GM18873 (cell line): ENCODE measurements around the gene RET.

Experiments
- ATAC-seq: cut with Tn5 transposase; IDR thresholded peaks from one replicate; pipeline ENCODE4 v1.9.1; 2021; ENCODE audit warnings: mild to moderate bottlenecking, moderate library complexity, moderate number of reproducible peaks; ENCODE audit not compliant: unreplicated experiment, low FRiP score

Gene RET

DNA sequence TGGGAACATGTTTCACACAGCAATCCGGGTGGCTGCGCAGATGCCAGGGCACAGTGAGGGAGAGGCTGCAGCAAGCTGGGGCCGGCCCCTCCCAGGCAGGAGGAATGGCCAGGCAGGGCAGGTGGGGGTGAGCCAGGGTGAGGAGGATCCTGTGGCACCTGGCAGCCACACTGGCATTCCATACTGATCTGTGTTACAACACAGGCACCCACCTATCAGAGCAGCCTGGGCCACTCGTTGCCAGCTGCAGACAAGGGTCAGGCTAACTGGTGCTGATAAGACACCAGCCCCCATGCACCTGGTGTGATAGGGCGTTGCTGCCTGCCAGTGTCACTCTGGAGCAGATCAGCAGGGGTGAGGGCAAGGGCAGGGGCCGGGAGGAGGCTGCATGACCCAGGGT, 16.6 kb upstream of the RET start:
- no peak for ATAC-seq

DNA sequence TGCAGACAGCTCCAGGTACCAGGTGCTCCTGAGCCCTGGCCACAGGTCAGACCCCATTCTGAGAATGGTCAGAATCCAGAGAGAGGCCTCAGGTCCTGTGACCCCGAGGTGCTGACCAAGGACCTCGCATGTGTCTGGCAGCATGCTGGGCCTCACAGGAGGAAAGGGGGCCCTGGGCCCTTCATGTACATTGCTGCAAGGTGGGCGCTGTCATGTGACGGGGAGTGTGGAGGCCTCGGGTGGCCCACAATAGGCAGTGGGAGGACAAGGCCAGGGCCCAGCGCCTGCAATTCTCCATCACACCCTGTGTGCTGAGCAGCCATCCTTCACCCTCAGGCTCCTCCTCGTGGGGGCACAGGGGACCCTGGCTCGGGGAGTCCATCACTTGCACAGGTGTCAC, 15.5 kb upstream of the RET start:
- no peak for ATAC-seq

DNA sequence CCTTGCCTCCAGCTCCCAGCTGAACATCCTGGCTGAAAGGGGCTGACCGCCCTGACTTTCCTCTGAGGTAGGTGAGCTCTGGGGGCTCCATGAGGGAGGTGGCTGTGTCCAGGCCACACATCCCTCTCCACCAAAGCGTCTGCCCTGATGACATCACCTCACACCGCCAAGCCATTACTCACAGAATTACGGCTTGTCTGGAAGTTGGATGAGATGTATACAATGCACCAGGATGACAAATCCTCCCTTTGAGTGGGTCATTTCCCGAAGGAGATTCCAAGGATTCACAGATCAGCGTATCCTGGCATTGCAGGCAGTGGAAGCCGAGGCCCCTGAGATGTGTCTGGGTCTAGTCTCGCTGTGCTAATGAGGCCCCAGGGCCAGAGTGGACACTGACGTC, 15.1 kb upstream of the RET start:
- no peak for ATAC-seq

DNA sequence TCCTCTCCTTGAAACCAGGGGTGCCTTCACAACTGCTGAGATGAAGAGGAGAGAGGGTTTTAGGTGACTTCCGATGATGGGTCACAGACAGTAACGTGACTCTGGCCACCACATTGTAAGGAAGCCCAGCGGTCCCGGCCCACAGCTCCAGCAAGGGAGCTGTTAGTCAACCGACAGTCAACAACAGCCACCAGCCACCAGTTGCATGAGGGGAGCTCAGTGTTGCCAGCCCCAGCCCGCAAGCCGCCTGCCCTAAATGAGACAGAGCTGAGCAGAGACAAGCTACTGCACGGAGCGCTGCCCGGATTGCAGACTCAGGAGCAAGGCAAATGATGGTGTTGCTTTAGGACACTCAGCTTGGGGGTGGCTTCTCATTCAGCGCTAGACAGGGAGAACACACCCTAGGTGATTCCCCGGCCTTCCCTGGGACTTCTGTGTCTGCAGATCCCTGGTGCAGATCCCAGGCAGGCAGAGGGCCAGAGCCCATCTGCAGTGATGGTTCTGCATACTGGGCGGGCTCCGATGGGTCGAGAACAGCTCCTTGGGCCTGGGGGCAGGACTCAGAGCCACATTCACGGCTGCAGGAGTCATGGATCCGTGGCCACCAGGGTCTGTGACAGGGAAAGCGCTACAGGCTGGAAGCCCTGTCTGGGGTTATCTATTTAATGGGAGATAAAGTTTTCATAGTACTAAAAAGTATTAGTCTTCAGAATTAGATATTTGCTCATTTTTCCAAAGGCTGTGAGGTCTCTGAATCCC, 14.3 kb upstream of the RET start:
- ATAC-seq = no peak

DNA sequence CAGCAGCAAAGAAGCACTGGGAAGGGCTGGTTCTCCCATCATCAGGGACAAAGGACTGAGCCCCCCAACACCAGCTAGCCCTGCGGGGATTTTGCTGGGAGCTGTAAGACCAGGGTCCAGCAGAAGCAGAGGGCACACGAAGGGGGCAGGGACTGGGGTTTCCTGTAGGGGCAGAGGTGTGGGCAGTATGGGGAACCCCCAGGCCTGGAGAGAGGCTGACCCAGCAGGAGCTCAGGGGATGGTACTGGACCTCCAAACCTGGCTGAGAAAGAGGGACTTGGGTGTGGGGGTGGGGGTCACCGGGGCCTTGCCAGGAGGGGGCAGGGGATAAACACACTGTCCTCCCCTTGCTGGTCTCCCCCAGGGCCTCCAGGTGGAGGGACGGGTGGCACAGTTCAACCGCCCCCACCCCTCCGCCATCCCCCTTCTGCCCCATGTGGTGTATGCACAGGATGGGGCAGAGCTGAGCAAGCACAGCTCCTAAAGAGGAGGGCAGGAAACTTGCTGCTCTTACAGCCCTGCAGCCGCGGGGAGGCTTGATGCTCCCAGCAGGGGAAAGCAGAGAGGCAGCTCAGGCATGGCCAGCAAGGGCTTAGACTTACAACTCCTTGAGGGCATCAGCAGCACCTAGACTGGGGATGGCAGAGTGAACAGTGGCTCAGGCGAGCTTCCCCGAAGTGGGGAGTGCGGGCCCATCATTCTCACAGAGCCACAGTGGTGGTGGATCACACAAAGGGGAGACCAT, 12.4 kb upstream of the RET start:
- ATAC-seq = no peak

DNA sequence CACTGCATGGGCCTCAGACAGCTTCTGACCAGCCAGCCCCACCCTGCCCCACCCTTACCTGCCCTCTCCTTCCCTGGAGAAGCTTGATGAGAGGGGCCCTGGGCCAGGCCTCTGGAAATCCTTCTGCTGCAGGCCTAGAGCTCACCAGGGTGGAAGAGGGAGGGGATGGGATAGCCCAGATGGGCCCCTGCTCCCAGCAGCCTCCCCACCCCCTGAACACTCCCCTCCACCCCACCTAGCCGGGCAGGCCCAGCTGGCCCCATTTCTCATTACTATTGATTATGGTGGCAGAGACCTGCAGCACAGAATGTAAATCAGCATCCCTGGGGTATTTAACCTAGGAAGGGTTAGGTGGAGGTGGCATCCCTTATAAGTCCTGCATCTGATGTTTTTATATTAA, 11.6 kb upstream of the RET start:
- no peak for ATAC-seq

DNA sequence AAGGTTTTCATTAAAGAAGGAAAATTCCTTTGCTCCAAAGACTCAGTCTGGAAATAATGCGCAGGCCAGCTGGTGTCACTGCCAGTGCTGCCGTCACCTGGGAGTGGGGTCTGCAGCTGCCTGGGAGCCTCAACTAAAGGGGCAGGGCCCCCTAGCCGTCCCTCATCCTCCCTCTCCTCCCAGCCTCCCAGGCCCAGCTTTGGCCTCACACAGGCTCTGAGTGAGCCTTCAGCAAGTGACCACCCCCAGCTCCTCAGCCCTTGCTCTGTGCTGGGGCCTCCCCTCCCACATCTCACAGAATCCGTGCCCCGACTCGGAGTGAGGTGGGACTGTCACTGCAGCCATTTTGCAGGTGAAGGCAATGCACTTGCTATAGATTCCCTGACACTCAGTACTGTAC, 11.1 kb upstream of the RET start:
- no peak for ATAC-seq

DNA sequence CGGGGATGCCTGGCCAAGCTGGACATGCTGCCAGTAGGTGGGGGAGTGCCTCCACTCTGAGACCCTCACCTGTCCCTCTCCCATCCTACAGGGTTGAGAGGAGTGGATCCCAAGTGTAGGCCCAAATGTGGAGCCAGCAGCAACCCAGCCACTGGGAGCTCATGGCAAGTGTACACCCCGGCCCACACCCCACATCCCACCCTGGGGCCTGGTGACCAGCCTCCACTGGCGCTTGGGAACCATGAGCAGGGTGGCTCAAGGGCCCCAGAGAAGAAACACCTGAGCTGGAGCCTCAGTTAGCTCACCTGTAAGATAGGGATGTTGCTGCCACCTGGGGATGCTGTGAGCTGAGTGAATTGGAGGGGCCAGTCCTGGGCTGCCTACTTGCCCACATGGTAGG, 10.4 kb upstream of the RET start:
- no peak for ATAC-seq

DNA sequence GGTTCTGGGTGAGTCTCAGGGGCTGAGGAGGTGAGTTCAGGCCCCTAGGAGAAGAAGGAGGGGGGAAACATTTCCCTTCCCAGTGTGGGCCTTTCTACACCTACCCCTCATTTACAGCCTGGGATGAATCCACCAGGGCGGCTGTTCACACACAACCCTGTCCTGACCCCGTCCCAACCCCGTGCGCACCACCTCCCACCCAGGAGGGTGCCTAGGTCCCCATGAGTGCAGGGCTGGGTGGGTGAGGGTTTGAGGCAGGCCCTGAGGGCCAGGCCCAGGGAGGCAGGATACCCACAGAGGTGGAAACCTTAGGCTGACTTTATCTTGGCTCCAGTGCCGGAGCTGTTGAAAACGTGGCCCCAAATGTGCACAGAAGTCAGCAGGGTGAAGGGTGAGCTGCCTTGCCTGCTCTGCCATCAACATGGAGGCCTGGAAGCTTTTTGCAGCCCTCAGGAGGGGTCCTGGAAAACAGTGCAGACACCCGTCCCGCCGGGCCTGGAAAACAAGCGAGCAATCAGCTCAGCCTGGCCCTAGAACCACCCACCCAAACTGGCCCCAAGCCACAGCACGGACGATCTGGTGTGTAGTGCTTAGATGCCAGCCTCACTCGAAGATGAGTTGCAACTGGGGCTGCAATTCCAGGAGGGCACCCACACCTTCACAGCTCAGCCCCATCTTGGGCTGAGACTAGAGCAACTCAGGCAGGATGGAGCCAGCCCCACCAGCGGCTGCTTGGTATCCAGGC, 9.3 kb upstream of the RET start:
- no peak for ATAC-seq

DNA sequence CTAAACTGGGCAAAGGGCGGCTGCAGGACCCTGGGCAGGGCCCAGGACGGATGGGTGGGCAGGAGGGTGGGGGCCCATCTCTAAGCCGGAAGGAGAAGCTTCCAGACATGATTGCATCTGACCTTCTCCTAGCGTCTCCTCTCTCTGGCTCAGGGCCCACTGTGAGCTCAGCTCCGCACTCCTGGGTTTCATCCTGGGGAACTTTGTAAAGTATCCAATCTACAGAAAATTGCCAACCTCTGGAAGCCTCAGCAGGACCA, 8.8 kb upstream of the RET start:
- ATAC-seq = no peak

DNA sequence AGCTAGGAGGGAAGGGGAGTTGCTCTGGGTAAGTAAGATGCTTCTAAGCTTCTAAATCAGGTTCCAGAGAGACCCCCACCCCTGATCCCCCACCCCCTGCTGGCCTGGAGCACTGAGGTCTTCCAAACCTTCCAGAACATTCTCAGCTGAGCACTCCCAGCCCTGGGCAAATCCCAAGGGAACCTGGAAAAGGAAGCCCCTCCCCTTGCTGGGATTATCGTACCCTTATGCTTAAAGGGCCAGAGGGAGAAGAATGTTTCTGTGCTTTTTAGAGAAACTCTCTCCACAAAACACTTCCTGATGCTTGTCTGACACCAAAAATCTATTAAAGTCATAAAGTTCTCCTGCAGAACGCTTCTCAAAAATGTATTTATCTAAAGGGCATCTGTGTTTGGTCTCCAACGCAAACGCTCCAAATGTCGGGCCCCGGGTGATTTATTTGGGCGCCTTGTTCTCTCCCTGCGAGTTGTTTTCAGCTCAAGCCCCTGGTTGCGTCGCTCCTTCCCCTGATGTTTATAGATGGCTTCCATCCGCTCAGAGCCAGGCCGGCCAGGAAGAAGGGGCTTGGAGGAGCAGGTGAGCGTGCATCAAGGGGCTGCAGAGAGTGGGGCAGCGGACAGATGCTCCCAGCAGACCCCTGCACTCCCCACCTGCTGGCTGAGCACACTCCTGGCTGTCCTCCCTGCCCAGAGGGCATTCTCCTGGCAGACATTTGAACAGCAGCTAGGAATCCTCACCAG, 8.2 kb upstream of the RET start:
- ATAC-seq = no peak

DNA sequence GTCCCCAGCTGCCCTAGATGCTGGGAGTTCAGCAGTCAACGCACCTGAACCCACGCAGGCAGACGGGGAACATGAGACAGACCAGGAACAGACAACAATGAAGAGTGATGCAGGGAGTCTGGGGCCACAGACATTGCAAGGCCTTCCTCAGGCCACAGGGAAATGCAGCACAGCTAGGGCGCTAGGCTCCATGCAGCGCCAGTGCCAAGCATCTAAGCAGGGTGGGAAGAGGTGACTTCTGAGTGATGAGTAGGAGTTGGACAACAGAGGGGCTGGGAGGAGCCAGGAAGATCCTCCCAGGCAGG, 7.7 kb upstream of the RET start:
- ATAC-seq = no peak

DNA sequence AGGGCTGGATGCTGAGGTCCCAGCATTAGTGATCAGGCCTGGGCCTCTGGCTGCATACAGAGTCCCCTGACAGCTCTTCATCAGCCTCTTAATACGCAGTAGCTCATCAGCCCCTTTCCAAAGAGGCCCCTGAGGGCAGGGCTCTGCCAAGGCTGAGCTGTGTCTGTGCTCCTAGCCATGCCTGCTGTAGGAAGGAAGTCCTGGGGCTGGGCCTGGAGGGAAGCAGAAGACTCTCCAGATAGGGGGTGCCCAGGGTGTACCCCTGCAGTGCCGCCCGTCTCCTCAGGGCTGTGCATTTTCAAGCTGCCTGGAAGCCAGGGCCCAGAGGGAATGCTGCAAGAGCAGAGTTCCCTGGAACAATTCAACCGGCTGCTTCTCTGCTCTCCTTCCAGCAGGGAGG, 7.3 kb upstream of the RET start:
- no peak for ATAC-seq

DNA sequence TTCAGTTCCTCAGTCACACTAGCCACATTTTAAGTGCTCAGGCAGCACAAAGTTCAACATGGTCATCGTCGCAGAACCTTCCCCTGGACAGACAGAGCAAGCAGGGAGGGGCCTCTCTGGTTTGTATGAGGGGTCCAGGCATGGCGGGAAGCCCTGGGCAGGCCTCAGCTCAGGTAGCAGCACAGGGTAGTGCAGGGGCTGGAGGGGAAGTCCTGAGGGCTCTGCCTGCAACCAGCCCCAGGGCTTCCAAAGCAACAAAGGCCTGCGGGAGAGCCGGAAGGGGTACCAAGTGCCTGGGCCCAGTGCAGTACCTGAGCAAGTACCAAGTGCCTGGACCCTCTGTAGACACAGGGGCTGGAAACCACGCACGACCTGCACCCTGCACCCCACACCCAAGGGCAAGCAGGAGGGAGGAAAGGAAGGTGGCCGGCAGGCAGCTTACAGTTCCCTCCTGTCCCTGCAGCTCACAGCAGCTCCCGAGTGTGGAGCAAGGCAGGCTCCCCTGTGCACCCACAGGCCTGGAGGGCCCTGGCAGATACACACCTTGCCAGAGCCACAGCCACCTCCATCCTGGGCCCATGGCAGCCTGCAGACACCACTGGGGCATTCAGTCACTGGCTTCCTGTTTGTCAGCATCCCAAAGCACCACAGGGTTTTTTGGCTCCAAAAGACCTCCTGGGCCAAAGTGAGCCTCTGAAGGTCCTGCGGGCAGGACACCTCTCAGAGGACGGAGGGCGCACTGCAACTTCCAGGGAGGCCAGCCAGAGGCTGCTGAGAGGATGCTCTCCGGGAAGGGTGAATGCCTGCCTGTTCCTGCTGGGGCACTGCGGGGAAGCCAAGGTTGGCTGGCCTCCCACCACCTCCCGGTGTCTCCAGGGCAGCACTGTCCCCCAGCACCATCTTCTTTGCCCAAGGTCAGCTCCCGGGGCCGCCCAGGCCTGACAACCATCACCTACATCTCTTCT, 6.5 kb upstream of the RET start:
- ATAC-seq = no peak

DNA sequence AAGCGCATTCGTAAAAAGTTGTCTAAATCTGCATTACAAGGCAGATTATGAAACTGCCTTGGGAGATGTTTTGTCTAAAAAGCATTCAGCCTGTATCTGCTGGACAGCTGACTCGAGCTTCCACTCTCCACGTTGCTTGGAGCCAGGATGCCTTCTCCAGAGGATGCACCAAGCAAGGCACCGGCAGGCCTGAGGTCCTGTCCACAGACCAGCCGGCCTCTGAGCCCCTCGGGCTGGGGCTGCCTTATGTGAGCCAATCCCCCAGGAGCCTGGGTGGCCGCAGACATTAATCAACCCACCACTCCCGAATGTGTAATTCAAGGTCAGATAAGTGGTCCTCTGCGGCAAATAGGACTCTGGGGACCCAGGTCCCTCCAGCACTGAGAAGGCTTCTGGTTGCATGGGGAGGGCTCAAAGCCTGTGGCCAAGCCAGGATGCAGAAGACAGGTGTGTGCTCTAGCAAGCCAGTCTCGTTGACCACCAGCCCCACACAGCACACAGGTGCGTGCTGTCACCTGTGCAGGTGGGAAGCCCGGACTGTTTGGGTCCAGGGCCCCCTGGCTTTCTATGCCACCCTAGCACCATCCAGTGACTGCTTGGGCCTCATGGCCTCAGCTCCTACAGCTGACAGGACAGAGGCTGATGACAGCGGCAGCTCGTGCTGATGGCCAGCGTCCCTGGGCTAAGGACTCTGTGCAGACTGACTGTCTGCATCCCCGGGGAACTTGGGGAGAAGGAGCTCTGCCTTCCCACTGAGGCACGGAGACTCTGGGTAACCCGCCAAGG, 4.8 kb upstream of the RET start:
- no peak for ATAC-seq

DNA sequence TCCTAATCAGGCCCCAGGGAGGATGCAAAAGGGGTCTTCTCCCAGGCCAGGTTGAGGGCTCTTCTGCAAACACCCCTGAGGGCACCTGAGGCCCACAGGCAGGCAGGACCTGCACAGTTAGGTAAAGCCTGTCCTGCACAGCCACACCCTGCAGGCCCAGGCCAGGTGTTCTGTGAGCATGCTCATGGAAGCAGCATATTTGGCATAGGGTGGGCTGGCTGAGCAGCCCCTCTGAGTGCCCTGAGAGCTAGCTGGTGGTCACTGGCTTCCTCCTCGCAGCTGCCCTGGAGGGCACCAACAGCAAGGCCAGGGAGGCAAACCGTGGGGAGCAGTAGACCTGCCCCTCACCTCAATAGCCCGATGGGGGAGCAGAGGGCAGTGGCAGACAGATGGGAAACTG, 3.7 kb upstream of the RET start:
- ATAC-seq = no peak

DNA sequence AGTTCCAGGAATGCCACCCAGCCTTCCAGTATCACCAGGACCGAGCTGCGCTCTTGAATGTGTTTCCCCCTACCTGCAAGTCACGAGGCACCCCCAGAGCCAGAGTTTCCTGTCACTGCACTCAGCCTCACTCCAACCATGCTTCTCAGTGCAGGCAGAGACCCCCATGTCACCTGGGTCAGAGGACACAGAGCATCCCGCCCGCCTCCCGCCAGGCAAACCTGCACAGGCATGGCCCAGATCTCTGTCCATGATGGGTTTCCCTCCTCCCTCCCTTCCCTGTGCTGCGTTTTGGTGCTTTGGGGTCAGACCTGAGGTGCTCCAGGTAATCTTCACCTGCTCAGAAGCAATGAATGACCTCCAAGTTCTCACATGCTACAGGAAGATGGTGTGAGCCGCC, 3.1 kb upstream of the RET start:
- no peak for ATAC-seq

DNA sequence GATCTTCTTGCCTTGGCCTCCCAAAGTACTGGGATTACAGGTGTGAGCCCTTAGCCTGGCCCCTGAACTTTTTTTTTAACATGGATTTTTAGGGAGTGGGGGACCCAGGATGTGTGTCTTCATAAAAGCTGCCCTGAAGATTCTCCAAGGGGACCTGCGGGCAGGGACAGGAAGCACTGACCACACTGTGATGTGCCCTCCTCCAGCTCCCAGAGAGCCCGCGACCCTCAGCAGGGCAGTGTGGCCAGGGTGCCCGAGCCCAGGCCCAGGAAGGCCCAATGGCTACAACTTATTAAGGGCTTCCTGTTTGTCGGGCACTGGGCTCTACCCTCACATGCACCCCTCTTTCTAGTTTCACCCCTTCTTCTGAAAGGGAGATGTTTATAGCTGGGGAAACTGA, 2.5 kb upstream of the RET start:
- no peak for ATAC-seq

DNA sequence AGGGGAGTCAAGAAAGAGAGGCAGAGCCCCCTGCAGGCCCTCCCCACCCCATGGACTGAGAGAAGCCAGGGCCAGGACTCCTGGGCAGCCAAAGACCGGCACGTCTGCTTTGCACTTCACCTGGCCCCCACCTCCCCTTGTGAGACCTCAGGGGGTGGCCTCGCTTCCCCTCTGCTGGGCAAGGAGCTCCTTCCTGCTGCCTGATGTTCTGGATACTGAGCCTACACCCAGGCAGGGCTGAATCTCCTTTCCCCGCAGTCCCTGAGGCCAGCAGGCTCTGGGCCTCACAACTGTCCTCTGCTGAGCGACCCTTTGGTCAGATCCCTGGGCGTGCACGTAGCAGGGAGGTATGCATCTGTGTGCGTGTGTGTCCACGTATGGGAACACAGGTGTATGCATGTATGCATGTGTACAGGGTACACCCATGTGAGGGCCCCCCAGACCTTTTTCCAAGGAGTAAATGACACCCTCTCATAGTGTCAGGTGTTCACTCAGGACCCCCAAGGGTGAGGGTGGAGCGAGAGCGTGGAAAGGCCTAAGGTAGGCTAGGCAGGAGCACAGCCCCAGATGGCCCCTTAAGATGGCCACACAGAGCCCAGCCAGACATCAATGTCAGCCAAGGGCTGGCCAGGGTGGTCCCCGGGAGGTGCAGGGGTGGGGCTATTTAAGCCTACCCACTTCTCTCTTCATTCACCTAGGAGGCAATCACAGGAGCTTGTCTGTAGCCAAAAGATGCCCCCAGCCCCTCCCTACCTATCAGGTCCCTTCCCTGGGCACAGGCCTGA, 1.9 kb upstream of the RET start:
- no peak for ATAC-seq
